Mammary epithelial cell (primary cell): Measurements from ENCODE around the gene L3MBTL4.

Experiments used
- CTCF ChIP-seq, 2 donors: IDR thresholded peaks in 1 of 2; conservative IDR thresholded peaks in 1 of 2; 2 replicates each; pipeline ENCODE4 v1.5.1; 2011 to 2012; ENCODE audit warnings: inconsistent platforms in 2 of 2, low read length in 2 of 2, mild to moderate bottlenecking in 2 of 2, control low read depth in 1 of 2, low read depth in 1 of 2; ENCODE audit not compliant: insufficient read depth in 1 of 2; ENCODE audit errors: extremely low read depth in 1 of 2
- EZH2 ChIP-seq: IDR thresholded peaks from 2 replicates; pipeline ENCODE4 v1.6.1; 2012; ENCODE audit warnings: low read length, inconsistent platforms, borderline replicate concordance

GRCh38 chr18:5974696-5975095 lies 440.0 kb downstream of the L3MBTL4 start:
- TF ChIP-seq CTCF (conservative IDR thresholded peaks at IDR 0.05 in 1 of 2, IDR thresholded peaks at IDR 0.05 in 1 of 2; ENCODE audit: extremely low read depth in 1 of 2, insufficient read depth in 1 of 2, low read depth in 1 of 2, low read length in 2 of 2) (no peak), EZH2 (no peak)
